Left lung (tissue), 10 donors: ENCODE measurements around the gene ABHD17C. TPM values are rescaled to one million over a fixed set of nuclear protein-coding genes. Genes with fewer than 3 reads are reported as not detected.

Experiments used
- ATAC-seq: fragments of 200-7000 bp; cut with Tn5 transposase; one replicate; pipeline ENCODE4 v1.9.1; 2020; ENCODE audit warnings: moderate library complexity
- DNase-seq, 4 donors: peaks; one replicate each; pipeline ENCODE4 v3.0.0-alpha.2; 2013 to 2020
- H3K27ac ChIP-seq, 2 donors: fragments of 200-600 bp; sonication (generic) in 1 of 2; one replicate each; pipeline versions ENCODE4 v1.5.0 to v1.8.0; 2020 to 2021
- H3K27me3 ChIP-seq, 2 donors: fragments of 200-600 bp; sonication (generic) in 1 of 2; one replicate each; pipeline versions ENCODE4 v1.5.0 to v1.8.0; 2020 to 2021
- H3K36me3 ChIP-seq, 2 donors: fragments of 200-600 bp; sonication (generic) in 1 of 2; one replicate each; pipeline versions ENCODE4 v1.5.0 to v1.8.0; 2020 to 2021
- H3K4me1 ChIP-seq, 2 donors: fragments of 200-600 bp; one replicate each; pipeline ENCODE4 v1.8.0; 2021
- H3K4me3 ChIP-seq, 2 donors: fragments of 200-600 bp; sonication (generic) in 1 of 2; one replicate each; pipeline versions ENCODE4 v1.5.0 to v1.8.0; 2020 to 2021; ENCODE audit warnings: mild to moderate bottlenecking in 1 of 2
- H3K9me3 ChIP-seq, 2 donors: fragments of 200-600 bp; sonication (generic) in 1 of 2; one replicate each; pipeline versions ENCODE4 v1.5.0 to v1.8.0; 2020 to 2021
- CTCF ChIP-seq, 2 donors: fragments of 200-600 bp; sonication (generic) in 1 of 2; IDR thresholded peaks; one replicate each; pipeline versions ENCODE4 v1.5.0 to v1.8.0; 2021; ENCODE audit warnings: antibody characterized with exemption in 2 of 2
- intact Hi-C, 2 donors: fragments of 100-400 bp; cut with DNase I; formaldehyde crosslinking; loops; one replicate each; pipeline versions ENCODE4 v1.11.2 to v1.14.2; 2022
- polyA plus RNA-seq, 6 donors: library from polyadenylated mRNA; unstranded; fragments of 120-200 nt; gene quantifications; one replicate each; pipeline ENCODE4 v1.2.1, GENCODE V29; 2013; ENCODE audit not compliant: insufficient read length in 6 of 6
- total RNA-seq, 2 donors: library from RNA; stranded (reverse); fragmentation: NEBNext Ultra II Directional; extraction: Animal tissue kit (Norgen Biotek cat#: 25700); gene quantifications; one replicate each; pipeline ENCODE4 v1.2.1, GENCODE V29; 2021
- donor health status: DM: no; HTN: yes; CAD: no.
- donor health status: DM: no; HTN: no; CAD: no.

The ABHD17C gene
- total and polyA plus RNA-seq, 8 donors = 23.7 to 34.3 (median 27.8) TPM

- no peaks in the 10 kb centered on the region for H3K9me3 ChIP-seq
- ATAC-seq = no peak
- no peak overlapping the region for H3K27ac ChIP-seq
- intact Hi-C loops = no loop called here
- H3K4me1 ChIP-seq = no peaks in the 10 kb centered on the region
- no peak overlapping the region for H3K4me3 ChIP-seq
- H3K27me3 ChIP-seq = no peaks in the 10 kb centered on the region
- no peak for TF ChIP-seq CTCF (IDR thresholded peaks at IDR 0.05)
- DNase-seq = no peak
- H3K36me3 ChIP-seq = no peaks in the 10 kb centered on the region
Observed at GRCh38 chr15:80800067-80800466, 105.0 kb downstream of the ABHD17C start.

GRCh38 chr15:80801891-80802680 is 107.0 kb downstream of the ABHD17C start:
- no peaks in the 10 kb centered on the region for H3K9me3 ChIP-seq
- H3K36me3 ChIP-seq = no peaks in the 10 kb centered on the region
- no peak for TF ChIP-seq CTCF (IDR thresholded peaks at IDR 0.05)
- H3K4me1 ChIP-seq = no peaks in the 10 kb centered on the region
- ATAC-seq (peak; percentile 51), DNase-seq (no peak)
- intact Hi-C loops = no loop called here
- H3K27me3 ChIP-seq = no peaks in the 10 kb centered on the region
- peak overlapping the region in 1 of 2 donors; percentile 10 for H3K27ac ChIP-seq
- no peak overlapping the region for H3K4me3 ChIP-seq

GRCh38 chr15:80803580-80804525 is 108.7 kb downstream of the ABHD17C start:
- H3K27ac ChIP-seq = no peak overlapping the region
- no peak overlapping the region for H3K4me3 ChIP-seq
- intact Hi-C loops = no loop called here
- H3K27me3 ChIP-seq = no peaks in the 10 kb centered on the region
- H3K36me3 ChIP-seq = no peaks in the 10 kb centered on the region
- H3K9me3 ChIP-seq = no peaks in the 10 kb centered on the region
- no peak for DNase-seq
- TF ChIP-seq CTCF (IDR thresholded peaks at IDR 0.05) = no peak
- H3K4me1 ChIP-seq = no peaks in the 10 kb centered on the region
- no peak for ATAC-seq

- no peak for TF ChIP-seq CTCF (IDR thresholded peaks at IDR 0.05)
- no peak for DNase-seq
- no peak overlapping the region for H3K27ac ChIP-seq
- no peaks in the 10 kb centered on the region for H3K36me3 ChIP-seq
- intact Hi-C loops = no loop called here
- ATAC-seq = no peak
- H3K9me3 ChIP-seq = no peaks in the 10 kb centered on the region
- no peaks in the 10 kb centered on the region for H3K27me3 ChIP-seq
- H3K4me3 ChIP-seq = no peak overlapping the region
- no peaks in the 10 kb centered on the region for H3K4me1 ChIP-seq
Observed at GRCh38 chr15:80804970-80805495, 109.9 kb downstream of the ABHD17C start.

Other genes starting within 250 kb of the ABHD17C start
- 10 to 100 TPM; 12.4 to 31.8 TPM for gene CEMIP, start 84.1 kb downstream of the ABHD17C start, total RNA-seq
- gene CEMIP, start 84.1 kb downstream of the ABHD17C start, polyA plus RNA-seq = 10 to 100 TPM; 13.9 to 31.3 (median 27.4) TPM